ENCODE measurements around the gene MASTL. TPM values are rescaled to one million over a fixed set of nuclear protein-coding genes. Genes with fewer than 3 reads are reported as not detected.

Gene MASTL
- total RNA-seq, 1 donor from 2014 or later = 8.9 TPM

DNA sequence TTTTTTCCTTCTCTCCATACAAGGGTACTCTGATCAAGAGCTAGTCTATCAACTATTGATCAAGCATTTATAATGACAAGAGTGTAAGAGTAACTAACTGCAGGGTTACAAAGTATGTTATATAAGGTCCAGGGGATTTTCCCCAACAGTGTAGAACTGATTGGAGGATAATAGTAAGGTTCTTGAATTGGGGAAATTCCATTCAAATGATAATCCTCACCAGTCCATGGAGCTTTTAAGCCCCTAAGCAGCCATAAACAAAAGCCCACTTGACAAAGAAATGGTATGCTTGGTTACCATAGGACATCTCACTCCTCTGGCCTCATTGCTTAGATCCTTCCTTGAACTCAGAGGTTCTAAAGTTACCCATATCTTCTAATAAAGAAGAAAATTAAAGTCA is 9.2 kb upstream of the MASTL start:
- no peak for DNase-seq
- Histone ChIP-seq H3K9me3 (no peaks in the 10 kb centered on the region), H3K27ac (no peak overlapping the region), H3K4me1 (no peaks in the 10 kb centered on the region), H3K36me3 (peaks cover 75% of the 10 kb centered on the region), H3K27me3 (no peaks in the 10 kb centered on the region), H3K4me3 (no peak overlapping the region)
- no peak for ATAC-seq
- TF ChIP-seq, protein P1, sequence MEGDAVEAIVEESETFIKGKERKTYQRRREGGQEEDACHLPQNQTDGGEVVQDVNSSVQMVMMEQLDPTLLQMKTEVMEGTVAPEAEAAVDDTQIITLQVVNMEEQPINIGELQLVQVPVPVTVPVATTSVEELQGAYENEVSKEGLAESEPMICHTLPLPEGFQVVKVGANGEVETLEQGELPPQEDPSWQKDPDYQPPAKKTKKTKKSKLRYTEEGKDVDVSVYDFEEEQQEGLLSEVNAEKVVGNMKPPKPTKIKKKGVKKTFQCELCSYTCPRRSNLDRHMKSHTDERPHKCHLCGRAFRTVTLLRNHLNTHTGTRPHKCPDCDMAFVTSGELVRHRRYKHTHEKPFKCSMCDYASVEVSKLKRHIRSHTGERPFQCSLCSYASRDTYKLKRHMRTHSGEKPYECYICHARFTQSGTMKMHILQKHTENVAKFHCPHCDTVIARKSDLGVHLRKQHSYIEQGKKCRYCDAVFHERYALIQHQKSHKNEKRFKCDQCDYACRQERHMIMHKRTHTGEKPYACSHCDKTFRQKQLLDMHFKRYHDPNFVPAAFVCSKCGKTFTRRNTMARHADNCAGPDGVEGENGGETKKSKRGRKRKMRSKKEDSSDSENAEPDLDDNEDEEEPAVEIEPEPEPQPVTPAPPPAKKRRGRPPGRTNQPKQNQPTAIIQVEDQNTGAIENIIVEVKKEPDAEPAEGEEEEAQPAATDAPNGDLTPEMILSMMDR (IDR thresholded peaks at IDR 0.05) = no peak
- intact Hi-C loops (cut with DNase I) = no loop called here

DNA sequence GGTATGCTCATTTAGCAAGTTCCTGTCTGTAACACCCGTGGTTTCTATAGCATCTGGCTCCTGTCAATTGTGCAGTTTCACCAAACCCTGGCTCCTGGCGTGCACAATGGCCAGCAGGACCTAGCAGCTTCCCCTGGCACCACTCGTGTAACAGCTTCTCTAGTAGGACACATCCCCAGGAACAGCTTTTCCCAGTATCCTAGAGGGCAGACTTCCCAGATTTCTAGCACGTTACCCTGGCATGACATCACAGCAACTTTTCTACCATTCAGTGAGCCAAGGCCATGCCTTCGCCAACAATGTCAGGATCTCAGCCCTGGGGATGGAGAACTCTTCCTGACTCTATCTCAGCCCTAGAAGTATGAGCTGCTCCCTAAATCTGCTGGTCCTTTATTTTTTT is 7.5 kb upstream of the MASTL start:
- ATAC-seq (no peak), DNase-seq (peak; percentile 23)
- Histone ChIP-seq H3K9me3 (no peaks in the 10 kb centered on the region), H3K4me3 (no peak overlapping the region), H3K4me1 (peaks cover 10% of the 10 kb centered on the region), H3K36me3 (peaks cover 61% of the 10 kb centered on the region), H3K27me3 (no peaks in the 10 kb centered on the region), H3K27ac (no peak overlapping the region)
- intact Hi-C loops (cut with DNase I) = no loop called here
- TF ChIP-seq, protein P1 (IDR thresholded peaks at IDR 0.05) = no peak

DNA sequence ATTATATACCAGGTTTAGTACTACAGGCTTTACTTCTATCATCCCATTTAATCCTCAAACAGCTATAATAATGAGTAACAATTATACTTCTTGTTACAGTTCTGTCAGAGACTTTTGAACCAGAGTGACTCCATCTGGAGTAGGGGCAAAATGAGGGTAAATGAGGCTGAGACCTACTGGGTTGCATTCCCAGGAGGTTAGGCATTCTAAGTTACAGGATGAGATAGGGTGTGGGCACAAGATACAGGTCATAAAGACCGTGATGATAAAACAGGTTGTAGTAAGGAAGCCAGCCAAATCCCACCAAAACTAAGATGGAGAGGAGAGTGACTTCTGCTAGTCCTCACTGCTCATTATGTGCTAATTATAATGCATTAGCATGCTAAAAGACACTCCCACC is 4.9 kb upstream of the MASTL start:
- Histone ChIP-seq H3K27ac (no peak overlapping the region), H3K4me3 (no peak overlapping the region), H3K27me3 (no peaks in the 10 kb centered on the region), H3K9me3 (no peaks in the 10 kb centered on the region), H3K36me3 (peaks cover 35% of the 10 kb centered on the region), H3K4me1 (peaks cover 15% of the 10 kb centered on the region)
- TF ChIP-seq, protein P1 (IDR thresholded peaks at IDR 0.05) = no peak
- no peak for ATAC-seq
- intact Hi-C loops (cut with DNase I) = no loop called here
- DNase-seq = no peak

DNA sequence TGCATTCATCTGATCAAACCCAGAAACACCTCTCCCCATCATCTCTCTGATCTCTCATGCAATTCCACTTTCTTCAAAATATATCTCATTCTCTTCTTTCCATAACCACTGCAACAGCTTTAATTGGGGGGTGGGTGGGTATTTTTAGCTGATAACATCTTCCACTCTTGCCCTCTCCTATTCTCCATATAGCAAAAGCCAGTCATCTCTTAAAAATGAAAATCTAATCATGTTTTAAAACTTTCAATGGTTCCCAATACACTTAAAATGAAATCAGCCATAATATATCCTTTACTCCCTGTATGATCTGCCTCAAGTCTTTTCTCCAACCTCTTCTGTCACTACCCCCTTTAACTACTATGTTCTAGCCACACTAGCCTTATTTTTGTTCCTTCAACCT is 2.5 kb upstream of the MASTL start:
- Histone ChIP-seq H3K9me3 (no peaks in the 10 kb centered on the region), H3K4me3 (peak overlapping the region; percentile 94), H3K27ac (no peak overlapping the region), H3K36me3 (peaks cover 11% of the 10 kb centered on the region), H3K4me1 (peaks cover 32% of the 10 kb centered on the region), H3K27me3 (no peaks in the 10 kb centered on the region)
- DNase-seq (no peak), ATAC-seq (no peak)
- intact Hi-C loops (cut with DNase I) = no loop called here
- TF ChIP-seq, protein P1 (IDR thresholded peaks at IDR 0.05) = no peak

DNA sequence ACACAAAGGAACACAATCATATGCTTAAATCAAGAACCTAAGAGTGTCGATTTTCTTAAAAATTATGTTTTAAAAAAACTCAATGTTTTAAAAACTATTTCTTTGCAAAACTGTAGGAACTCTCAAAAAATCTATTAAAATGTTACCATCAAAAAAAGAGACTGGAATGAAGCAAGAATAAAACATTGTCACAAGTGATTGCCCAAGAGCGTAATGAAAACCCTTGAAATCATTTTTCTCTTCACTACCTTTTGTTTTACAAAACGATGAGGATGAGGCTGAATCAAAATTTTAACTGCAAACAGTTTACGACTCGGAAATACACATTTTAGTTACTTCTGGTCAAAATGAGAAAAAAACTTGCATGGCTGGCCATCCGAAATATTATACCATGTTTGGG is 1.8 kb upstream of the MASTL start:
- H3K27ac ChIP-seq = peak overlapping the region; percentile 99

More for the DNA sequence above, 1.8 kb upstream of the MASTL start:
- ATAC-seq = no peak
- peaks cover 34% of the 10 kb centered on the region for H3K4me1 ChIP-seq
- peaks cover 5% of the 10 kb centered on the region for H3K36me3 ChIP-seq
- peak overlapping the region; percentile 94 for H3K4me3 ChIP-seq
- intact Hi-C loops (cut with DNase I) = no loop called here
- TF ChIP-seq, protein P1 (IDR thresholded peaks at IDR 0.05) = no peak
- H3K27me3 ChIP-seq = no peaks in the 10 kb centered on the region
- no peak for DNase-seq
- no peaks in the 10 kb centered on the region for H3K9me3 ChIP-seq

Data from upper lobe of right lung (tissue), 1 donor.